Nephron (organoid): ENCODE measurements around the gene METAP1D.

Experiments
- H3K27ac Mint-ChIP-seq, 3 experiments: 2 replicates each; pipeline ENCODE4 v1.8.0; 2020; ENCODE audit warnings: mixed read lengths in 3 of 3, mild to moderate bottlenecking in 2 of 3, moderate library complexity in 1 of 3
- H3K27me3 Mint-ChIP-seq: 2 replicates; pipeline ENCODE4 v1.8.0; 2021; ENCODE audit warnings: low read depth, mild to moderate bottlenecking, moderate library complexity, mixed read lengths
- H3K36me3 Mint-ChIP-seq: 2 replicates; pipeline ENCODE4 v1.8.0; 2020; ENCODE audit warnings: low read depth, mixed read lengths
- H3K4me1 Mint-ChIP-seq: 2 replicates; pipeline ENCODE4 v1.8.0; 2020; ENCODE audit warnings: mixed read lengths
- H3K4me3 Mint-ChIP-seq, 3 experiments: 2 replicates each; pipeline ENCODE4 v1.8.0; 2020; ENCODE audit warnings: mild to moderate bottlenecking in 3 of 3, mixed read lengths in 3 of 3, moderate library complexity in 2 of 3
- H3K9me3 Mint-ChIP-seq: 2 replicates; pipeline ENCODE4 v1.8.0; 2020; ENCODE audit warnings: mixed read lengths
- CTCF ChIP-seq, 3 experiments: fragments of 200-600 bp; sonication (generic); IDR thresholded peaks; one replicate each; pipeline ENCODE4 v1.5.0; 2021; ENCODE audit warnings: antibody characterized with exemption in 3 of 3; ENCODE audit not compliant: unreplicated experiment in 3 of 3

Gene METAP1D

GRCh38 chr2:172080641-172081220 is 81.0 kb downstream of the METAP1D start:
- Mint-ChIP-seq H3K27me3 (peaks cover 100% of the 10 kb centered on the region), H3K4me3 (peak overlapping the region in 1 of 3 experiments; percentile 27), H3K4me1 (peaks cover 27% of the 10 kb centered on the region)

GRCh38 chr2:172081221-172082022 is 81.7 kb downstream of the METAP1D start:
- Mint-ChIP-seq H3K4me1 (peaks cover 28% of the 10 kb centered on the region), H3K27me3 (peaks cover 100% of the 10 kb centered on the region), H3K27ac (no peak overlapping the region), H3K4me3 (no peak overlapping the region), H3K9me3 (peaks cover 7% of the 10 kb centered on the region), H3K36me3 (no peaks in the 10 kb centered on the region)
- no peak for TF ChIP-seq CTCF (IDR thresholded peaks at IDR 0.05; ENCODE audit: unreplicated experiment in 3 of 3)

More at GRCh38 chr2:172080641-172081220, 81.0 kb downstream of the METAP1D start:
- no peak for TF ChIP-seq CTCF (IDR thresholded peaks at IDR 0.05; ENCODE audit: unreplicated experiment in 3 of 3)
- no peak overlapping the region for H3K27ac Mint-ChIP-seq
- H3K36me3 Mint-ChIP-seq: no peaks in the 10 kb centered on the region
- peaks cover 7% of the 10 kb centered on the region for H3K9me3 Mint-ChIP-seq

GRCh38 chr2:172082105-172082943 is 82.6 kb downstream of the METAP1D start:
- no peaks in the 10 kb centered on the region for H3K36me3 Mint-ChIP-seq
- no peak overlapping the region for H3K27ac Mint-ChIP-seq
- H3K27me3 Mint-ChIP-seq: peaks cover 100% of the 10 kb centered on the region
- peak overlapping the region in 2 of 3 experiments; percentile 15 to 46 for H3K4me3 Mint-ChIP-seq
- peaks cover 7% of the 10 kb centered on the region for H3K9me3 Mint-ChIP-seq
- peaks cover 34% of the 10 kb centered on the region for H3K4me1 Mint-ChIP-seq
- TF ChIP-seq CTCF (IDR thresholded peaks at IDR 0.05; ENCODE audit: unreplicated experiment in 3 of 3): no peak

- no peak for TF ChIP-seq CTCF (IDR thresholded peaks at IDR 0.05; ENCODE audit: unreplicated experiment in 3 of 3)
- Mint-ChIP-seq H3K27me3 (peaks cover 100% of the 10 kb centered on the region), H3K9me3 (peaks cover 7% of the 10 kb centered on the region), H3K27ac (no peak overlapping the region), H3K4me3 (peak overlapping the region in 2 of 3 experiments; percentile 29 to 46), H3K36me3 (no peaks in the 10 kb centered on the region), H3K4me1 (peaks cover 41% of the 10 kb centered on the region)
These were observed 83.3 kb downstream of the METAP1D start for GRCh38 chr2:172082944-172083627.

- Mint-ChIP-seq H3K4me1 (peaks cover 48% of the 10 kb centered on the region), H3K9me3 (peaks cover 7% of the 10 kb centered on the region), H3K27ac (no peak overlapping the region), H3K36me3 (no peaks in the 10 kb centered on the region), H3K4me3 (peak overlapping the region; percentile 29 to 80 (median 44)), H3K27me3 (peaks cover 100% of the 10 kb centered on the region)
- TF ChIP-seq CTCF (IDR thresholded peaks at IDR 0.05; ENCODE audit: unreplicated experiment in 3 of 3): no peak
These were observed 84.1 kb downstream of the METAP1D start for GRCh38 chr2:172083628-172084394.
